ENCODE measurements around the gene MYOM3.

The MYOM3 gene

DNA sequence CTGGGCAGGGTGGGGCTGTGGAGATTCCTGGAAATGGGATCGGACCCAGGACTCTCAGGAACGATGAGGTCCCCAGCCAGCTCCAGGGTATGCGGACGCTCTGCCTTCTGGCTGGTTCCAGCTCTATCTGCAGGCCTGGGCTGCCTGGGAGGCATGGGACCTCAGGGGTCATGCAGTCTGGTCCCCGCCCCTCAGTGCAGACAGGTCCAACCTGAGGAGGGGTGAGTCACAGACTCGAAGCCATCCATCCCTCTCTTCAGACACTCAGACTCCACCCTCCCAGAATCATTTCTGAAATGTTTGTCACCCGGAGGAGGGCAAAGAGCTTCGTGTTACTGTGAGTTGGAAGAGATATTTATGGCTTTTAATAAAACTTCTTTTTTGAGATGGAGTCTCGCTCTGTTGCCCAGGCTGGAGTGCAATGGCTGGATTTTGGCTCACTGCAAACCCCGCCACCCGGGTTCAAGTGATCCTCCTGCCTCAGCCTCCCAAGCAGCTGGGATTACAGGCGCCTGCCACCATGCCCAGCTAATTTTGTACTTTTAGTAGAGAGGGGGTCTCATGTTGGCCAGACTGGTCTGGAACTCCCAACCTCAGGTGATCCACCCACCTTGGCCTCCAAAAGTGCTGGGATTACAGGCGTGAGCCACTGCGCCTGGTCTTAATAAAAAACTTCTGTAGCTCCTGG is 5.9 kb upstream of the MYOM3 start:
- DNase-seq (ENCODE audit: extremely low read depth in 1 of 2, low read depth in 1 of 2): no peak

DNA sequence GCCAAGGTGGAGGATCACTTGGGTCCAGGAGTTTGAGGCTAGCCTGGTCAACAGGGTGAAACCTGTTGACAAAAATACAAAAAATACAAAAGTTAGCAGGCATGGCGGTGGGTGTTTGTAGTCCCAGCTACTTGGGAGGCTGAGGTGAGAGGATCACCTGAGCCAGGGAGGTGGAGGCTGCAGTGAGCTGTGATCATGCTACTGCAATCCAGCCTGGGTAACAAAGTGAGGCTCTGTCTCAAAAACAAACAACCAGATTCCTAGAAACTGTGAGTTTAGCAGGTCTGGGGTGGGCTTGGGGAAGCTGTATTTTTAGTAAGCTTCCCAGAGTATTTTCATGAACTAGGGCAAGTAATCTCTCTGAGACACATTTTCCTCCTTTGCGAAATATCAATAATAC is 5.2 kb upstream of the MYOM3 start:
- no peak for DNase-seq (ENCODE audit: extremely low read depth in 1 of 2, low read depth in 1 of 2)

DNA sequence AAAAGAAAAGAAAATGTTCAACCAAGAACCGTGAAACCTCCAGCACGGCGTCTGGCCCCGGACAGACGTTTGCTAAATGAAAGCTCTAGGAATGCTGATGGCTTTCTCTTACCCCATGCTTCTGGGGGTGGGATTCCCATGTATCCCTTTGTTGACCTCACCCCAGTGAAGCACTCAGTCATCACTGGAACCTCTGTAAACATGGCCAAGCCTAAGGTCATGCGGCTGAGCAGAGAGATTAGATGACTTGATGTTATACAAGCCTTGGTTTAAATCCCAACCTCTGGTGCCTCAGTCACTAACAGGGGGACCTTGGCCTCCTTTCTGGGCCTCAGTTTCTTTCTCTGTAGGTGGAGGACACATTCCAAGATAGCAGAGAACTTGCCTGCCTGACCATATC is 2.8 kb upstream of the MYOM3 start:
- DNase-seq (ENCODE audit: extremely low read depth in 1 of 2, low read depth in 1 of 2): no peak

DNA sequence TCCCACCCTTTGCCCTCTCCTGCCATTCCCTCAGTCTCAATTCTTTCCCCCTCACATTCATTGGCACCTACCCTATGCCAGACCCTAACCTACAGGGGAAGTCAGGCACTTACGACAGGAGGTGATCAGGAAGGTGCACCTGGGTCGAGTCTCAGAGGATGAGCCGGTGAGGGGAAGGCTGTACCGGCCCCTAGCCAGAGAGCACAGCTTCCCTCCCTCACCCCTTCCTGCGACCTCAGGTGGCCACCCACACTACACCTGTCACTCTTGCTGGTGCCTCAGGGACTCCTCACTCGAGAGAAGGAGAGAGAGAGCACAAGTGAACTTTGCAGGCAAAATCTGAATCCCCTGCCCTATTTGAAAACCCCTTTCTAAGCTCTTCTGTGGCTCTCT is 1.7 kb upstream of the MYOM3 start:
- no peak for DNase-seq (ENCODE audit: extremely low read depth in 1 of 2, low read depth in 1 of 2)

DNA sequence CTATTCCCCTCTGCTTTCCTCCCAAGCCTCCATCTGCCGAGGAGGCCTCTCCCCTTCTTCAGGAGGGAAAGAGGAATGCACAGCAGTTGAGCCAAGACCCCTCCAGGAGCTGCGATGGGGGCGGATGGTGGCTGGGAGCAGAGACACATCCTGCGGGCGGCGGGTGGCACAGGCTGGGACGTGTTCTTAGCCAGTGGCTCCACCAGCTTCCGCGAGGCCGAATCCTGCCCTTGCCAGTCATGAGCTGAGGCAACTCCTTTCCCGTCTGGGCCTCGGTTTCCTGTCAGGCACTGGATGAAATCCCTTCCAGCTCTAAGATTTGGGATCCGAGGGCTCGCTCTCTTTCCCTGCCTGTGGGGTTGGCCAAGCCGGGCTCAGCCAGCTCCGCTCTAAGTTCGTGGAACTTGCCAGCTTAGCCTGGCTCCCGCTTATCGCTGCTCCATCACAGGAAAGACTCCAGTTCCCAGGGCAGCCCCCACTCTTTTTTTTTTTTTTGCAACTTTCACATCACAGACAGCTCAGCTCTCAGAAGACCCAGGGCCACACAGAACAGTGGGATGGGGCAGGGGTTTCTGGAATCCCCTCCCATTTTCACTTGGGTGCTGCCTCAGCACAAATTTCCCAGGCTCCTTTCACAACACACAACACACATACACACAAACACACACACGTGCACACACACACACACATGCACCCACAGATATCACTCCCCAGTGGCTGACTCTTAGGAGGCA is 506 bp downstream of the MYOM3 start:
- DNase-seq (ENCODE audit: extremely low read depth in 1 of 2, low read depth in 1 of 2): no peak

DNA sequence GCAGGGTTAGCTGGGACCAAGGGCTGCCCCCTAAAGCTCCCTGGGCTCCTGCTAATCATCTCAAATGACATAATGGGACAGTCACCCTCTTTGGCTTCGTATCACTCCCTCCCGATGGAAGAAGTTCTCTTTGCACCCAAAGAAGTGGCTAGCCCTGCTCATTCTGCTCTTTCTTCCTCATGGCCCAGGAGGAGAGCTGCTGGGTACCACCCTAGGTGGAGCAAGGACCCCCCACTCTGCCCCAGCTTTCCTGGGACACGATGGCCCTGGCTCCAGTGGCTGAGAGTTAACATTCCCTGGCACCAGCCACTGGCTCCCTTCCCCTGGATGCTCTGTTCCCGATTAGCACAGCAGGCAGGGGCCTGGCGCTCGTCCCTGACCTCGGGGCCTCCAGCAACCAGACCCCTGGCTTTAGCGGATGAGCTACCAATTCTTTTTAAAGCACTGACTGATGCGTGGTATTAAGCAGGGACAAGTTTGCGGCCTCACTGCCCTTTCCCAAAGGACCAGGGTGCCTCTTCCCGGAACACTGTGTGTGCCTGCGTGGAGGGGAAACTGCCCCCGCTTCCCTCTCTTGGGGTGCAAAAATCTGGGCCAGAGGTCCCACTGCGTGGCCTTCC is 1.2 kb downstream of the MYOM3 start:
- DNase-seq (ENCODE audit: extremely low read depth in 1 of 2, low read depth in 1 of 2): no peak

DNA sequence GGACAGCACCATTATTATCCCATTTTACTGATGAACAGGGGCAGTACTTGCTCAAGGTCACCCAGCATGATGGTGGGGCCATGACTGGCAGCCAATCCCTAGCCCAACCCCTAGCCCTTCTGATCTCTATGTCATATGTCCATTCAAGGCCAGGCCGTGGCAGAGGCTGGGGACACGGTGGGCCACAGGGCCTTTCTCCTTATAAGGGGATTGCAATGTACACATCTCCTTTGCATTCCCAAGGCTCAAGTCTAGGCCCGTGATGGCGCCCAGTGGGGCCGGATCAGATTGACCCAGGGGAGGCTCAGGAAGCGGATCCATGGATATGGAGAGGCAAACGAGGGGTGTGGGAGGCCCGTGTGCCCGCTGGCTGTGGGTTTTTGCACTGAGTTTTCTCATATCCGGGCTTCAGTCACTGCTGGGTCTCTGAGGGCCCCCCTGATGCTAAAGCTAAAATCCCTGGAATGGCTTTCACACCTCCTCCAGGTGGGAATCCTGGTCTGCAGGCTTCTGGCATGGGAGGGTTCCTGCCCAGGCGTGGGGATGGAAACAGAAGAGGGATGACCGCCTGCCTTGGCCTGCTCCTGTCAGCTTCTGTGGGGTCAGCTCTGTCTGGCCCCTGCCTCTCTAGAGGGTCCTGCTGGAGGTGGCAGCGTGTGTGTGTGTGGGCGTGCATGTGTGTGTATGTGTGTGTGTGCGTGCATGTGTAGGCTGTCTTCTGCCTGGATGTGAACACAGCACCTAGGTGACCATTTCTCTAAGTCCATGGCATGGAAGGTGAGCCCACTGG is 2.1 kb downstream of the MYOM3 start:
- no peak for DNase-seq (ENCODE audit: extremely low read depth in 1 of 2, low read depth in 1 of 2)

DNA sequence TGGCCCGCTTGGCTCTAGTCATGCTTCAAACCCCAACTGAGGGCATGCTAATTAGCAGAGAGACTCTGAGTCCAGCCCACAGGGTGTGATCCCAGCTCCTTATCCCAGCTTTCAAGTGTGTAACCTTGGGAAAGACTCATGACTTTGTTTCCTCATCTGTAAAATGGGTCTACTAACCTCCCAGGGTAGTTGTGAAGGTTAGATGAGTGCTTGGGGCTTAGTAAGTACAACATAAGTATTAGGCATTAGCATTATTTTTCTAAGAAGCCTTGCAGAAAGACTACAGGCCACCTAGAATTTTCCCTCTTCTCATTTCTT is 2.8 kb downstream of the MYOM3 start:
- no peak for DNase-seq (ENCODE audit: extremely low read depth in 1 of 2, low read depth in 1 of 2)

DNA sequence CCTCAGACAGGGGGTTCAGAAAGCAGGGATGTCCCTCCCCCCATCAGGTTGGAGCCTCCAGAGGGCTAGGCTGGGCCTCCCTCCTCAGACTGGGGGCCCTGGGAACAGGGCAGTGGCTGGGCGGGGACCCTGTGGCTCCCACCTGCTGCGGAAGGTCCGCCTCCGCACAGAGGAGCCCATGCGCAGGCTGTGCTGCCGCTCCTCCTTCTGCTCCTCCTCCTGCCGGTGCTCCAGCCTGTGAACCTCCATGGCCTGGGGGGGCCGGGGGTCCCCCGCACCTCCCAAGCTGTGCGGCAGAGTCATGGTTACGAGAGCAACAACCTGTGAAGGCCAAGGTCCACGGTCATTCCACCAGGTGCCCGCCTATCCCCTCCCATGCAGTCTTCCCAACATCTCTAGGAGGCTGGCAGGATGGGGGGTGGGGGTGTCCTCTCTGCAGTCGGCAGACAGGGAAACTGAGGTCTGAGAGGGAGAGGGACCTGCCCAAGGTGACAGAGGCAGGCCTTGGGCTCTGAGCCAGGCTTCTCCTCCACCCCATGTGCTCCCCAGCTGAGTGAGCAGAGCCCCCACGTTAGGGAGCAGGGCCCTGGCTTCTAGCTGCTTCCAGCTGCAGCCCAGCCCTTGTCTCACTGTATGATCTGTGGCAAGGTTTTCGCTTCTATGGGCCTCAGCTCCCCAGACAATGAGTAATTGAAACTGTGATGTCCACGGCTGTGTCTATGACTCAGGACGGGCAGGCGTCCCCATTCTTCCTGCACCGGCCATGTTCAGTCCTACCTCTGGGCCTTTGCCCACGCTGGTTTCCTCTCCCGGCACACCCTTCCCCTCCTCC is 3.4 kb downstream of the MYOM3 start:
- DNase-seq (ENCODE audit: extremely low read depth in 1 of 2, low read depth in 1 of 2): peak in 1 of 2 donors; percentile 30

DNA sequence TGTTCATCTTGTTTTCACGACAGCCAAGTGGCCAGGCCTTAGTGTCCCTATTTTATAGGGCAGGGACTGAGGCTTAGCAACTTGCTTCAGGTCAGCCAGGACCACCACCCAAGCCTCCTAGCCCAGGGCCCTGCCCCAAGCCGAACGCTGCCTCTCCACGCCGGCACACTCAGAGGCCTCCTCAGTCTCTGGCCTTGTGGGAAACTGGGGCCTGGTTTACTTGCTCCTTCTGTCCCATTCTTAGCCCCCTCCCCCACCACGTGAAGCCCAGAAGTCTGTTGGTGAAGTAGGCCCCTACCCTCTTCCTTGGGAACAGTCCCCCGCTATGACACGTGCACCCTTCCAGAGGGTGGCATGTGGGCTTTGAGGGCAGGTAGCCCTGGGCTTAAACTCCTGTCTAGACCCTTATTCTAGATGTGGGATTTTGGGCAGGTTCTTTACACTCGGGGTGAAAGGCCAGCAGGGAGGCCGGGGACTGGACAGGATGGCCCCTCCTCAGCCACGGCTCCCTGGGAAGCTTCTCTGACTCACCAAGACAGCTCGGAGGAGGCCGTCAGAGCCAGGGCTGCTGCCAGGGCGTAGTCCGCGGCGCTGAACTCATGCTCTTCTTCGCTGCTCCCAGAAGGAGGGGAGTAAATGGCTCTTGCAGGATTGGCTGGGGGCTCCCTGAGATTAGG is 4.3 kb downstream of the MYOM3 start:
- DNase-seq (ENCODE audit: extremely low read depth in 1 of 2, low read depth in 1 of 2): no peak

DNA sequence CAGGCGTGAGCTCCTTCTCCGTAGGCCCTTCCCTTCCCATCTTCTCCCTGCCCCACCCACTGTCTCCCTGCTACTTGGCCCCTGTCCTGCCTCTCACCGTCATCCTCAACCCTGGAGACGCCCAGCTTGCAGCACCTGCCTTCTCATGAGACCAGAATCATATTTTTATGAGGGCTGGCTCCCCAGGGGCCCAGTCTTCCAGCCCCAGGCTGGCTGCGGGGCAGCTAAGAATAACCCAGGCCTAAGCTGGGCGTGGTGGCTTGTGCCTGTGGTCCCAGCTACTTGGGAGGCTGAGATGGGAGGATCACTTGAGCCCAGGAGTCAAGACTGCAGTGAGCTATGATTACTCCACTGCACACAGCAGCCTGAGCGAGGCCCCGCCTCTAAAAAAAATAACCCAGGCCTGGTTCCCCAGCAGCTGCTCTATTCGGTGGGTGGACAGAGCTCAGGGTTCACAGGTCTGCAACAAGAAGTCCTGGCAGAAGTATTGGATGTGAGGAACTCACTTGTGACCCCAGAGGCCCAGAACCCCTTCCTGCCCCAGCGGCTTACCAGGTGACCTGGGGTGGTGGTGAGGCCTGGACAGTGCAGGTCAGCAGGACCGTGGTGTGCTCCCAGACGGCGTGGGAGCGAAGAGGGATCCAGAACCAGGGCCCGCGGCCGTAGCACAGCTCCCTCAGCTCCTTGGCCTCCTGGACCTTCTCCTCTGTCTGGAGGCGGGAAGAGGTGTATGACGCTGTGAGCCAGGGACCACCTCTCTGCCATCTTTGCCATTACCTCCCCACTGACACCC is 6.4 kb downstream of the MYOM3 start:
- DNase-seq (ENCODE audit: extremely low read depth in 1 of 2, low read depth in 1 of 2): no peak

DNA sequence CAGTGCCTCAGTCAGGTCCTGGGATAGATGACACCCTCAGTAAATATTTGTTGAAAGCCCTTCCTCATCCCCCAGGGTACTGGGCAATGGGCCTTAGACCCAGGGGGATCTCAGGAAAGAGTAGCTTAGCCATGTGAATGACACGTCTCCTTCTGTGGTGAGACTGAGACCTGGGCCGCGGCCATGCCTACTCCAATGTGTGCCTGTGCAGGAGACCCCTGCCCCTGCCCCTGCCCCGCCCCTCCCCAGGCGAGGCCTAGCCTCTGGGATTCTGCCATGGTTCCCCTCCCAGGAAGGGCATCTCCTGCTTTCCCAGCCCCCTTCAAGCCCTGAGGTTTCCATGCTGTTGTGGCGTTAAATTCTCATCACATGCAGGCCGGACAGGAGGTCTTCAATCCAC is 7.1 kb downstream of the MYOM3 start:
- no peak for DNase-seq (ENCODE audit: extremely low read depth in 1 of 2, low read depth in 1 of 2)

DNA sequence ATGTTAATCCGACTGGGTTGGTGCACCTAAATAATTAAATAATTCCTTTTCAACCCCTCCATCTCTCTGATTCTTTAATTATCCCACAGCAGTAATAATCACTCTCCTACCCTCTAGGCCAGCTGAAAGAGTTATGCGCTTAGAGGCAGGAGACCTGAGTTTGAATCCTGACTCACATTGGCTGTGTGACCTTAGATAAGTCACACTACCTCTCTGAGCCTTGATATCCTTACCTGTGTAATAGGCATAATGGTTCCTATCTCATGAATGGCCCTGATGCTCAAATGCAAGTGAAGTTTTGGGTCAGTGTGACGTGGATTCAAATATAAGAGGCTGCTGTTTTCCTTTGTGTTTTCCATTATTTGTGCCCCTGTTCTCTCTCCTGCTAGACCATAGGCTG is 8.1 kb downstream of the MYOM3 start:
- no peak for DNase-seq (ENCODE audit: extremely low read depth in 1 of 2, low read depth in 1 of 2)

DNA sequence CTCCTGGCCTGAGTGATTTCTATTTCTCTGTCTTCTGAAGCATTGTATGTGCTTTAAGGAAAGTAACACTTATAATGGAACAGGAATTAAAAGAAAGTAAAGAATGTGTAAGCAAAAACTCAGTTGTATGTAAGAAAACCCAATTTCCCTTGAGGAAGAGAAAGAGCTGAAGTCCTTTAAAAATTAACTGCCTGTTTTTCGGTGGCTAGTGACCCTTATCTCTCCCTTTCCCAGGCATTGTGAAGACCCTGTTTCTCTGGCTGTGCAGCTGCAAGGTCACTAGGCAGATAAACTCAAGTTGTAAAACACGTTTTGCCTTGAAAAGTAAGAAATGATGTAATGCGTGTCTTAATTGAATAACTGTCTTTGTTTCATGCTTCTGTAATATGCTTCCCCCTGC is 8.5 kb downstream of the MYOM3 start:
- no peak for DNase-seq (ENCODE audit: extremely low read depth in 1 of 2, low read depth in 1 of 2)

DNA sequence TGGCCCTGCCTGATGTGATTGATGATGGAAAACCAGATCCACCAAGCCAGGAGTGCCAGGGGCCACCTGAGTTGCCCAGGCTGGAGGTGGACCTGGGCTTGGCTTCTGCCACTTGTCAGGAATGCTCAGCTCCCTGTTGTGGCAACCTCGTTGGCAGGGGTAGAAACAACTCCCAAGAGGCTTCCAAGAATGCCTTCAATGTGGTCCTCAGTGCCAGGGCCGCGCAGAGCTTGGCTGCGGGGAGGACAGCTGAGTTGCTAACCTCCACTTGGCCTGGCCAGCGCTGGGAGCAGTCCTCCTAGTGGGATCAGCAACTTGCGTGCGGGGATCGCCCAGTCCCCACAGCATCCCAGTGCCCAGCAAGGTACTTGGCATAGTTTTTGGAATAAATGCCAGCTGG is 9.0 kb downstream of the MYOM3 start:
- no peak for DNase-seq (ENCODE audit: extremely low read depth in 1 of 2, low read depth in 1 of 2)

DNA sequence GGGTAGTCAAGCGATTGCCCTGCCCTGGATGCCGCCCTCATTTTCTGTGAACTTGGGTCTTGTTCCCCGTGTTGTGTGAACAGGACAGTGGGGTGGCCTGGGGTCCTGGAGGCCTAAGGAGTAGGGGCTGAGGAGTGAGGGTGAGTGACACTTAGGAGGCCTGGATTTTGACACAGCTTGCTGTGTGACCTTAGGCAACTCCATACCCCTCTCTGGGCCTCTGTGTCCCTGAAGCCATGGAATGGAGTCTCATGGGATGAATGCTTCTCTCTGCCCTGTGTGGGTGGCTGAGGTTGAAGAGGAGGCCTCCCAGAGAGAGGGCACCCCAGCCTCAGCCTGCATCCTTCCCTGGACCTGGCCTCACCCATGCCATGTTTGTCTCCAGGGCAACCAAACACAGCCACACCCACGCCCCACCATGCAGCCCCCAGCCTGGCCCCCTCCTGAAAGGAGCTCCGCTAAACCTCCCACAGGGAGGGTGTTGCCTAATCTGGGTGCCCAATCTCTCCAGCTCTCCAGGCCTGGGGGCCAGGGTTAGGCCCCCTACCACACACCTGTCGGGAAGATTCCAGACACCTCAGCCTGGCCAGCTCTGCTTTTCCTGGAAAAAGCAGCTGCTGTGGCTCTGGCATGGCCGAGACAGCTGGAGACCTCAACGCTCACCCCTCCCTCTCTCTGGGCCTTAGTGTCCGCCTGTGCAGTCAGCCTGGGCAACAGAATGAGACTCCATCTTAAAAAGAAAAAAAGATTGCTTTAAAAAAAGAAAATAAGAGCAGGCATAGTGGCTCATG is 9.9 kb downstream of the MYOM3 start:
- no peak for DNase-seq (ENCODE audit: extremely low read depth in 1 of 2, low read depth in 1 of 2)

DNA sequence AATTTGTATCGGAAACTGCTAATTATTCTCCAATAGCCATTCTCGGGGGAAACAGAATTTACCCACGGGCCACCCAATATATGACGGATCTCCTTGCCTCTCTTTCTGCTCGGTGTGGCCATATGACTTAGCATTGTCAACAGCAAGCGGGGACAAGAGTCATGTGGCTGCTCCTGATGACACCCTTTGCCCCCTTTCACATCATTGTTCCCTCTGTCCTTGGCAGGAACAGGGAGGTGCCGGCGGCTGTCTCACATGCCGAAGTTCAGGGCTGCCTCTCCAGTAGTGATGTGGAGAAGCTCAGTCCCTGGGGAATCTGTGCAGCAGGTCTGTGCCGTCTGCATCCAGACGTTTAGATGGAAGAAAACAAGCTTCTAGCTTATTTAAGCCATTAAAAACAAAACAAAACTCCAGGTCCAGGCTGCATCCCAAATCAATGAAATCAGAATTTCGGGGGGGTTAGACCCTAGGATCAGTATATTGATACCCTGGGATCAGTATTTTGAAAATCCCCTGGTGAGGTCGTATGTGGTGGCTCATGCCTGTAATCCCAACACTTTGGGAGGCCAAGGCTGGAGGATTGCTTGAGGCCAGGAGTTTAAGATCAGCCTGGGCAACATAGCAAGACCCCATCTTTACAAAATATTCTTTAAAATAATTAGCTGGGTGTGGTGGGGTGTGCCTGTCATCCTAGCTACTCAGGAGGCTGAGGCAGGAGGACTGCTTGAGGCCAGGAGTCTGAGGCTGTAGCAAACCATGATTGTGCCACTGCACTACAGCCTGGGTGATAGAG is 10.8 kb downstream of the MYOM3 start:
- DNase-seq (ENCODE audit: extremely low read depth in 1 of 2, low read depth in 1 of 2): no peak

All from stimulated activated CD8-positive, alpha-beta memory T cell treated with anti-CD3 and anti-CD28 coated beads, Interleukin-7, amount 100 ng/mL, for 48 hours (primary cell).